ENCODE measurements around the gene DYNLT1.
"Not testable (repeated sequence)": the region's sequence is repeated elsewhere in the genome, so short reads cannot be mapped to it uniquely, and the experiment has no call there.

The DYNLT1 gene

GRCh38 chr6:158644231-158645063 lies at the start of gene DYNLT1:
TSS of gene DYNLT1 (minus strand) at chr6:158644743. CDS start at chr6:158644708, 35 bp downstream.
- peak; percentile 86 for DNase-seq (ENCODE audit: low spot score)

- no peak for DNase-seq (ENCODE audit: low spot score)
Observed at GRCh38 chr6:158688860-158689259, 44.3 kb upstream of the DYNLT1 start.

GRCh38 chr6:158687506-158687905 lies 43.0 kb upstream of the DYNLT1 start:
- DNase-seq (ENCODE audit: low spot score): no peak

- no peak for DNase-seq (ENCODE audit: low spot score)
Observed at GRCh38 chr6:158686791-158687381, 42.3 kb upstream of the DYNLT1 start.

- no peak for DNase-seq (ENCODE audit: low spot score)
Observed at GRCh38 chr6:158686311-158686710, 41.8 kb upstream of the DYNLT1 start.

- DNase-seq (ENCODE audit: low spot score): no peak
Observed at GRCh38 chr6:158684745-158685324, 40.3 kb upstream of the DYNLT1 start.

- DNase-seq (ENCODE audit: low spot score): no peak
Observed at GRCh38 chr6:158684311-158684710, 39.8 kb upstream of the DYNLT1 start.

- DNase-seq (ENCODE audit: low spot score): no peak
Observed at GRCh38 chr6:158680481-158680880, 35.9 kb upstream of the DYNLT1 start.

GRCh38 chr6:158680015-158680414 lies 35.5 kb upstream of the DYNLT1 start:
- DNase-seq (ENCODE audit: low spot score): no peak

- DNase-seq (ENCODE audit: low spot score): no peak
Observed at GRCh38 chr6:158677906-158678578, 33.5 kb upstream of the DYNLT1 start.

GRCh38 chr6:158677094-158677493 lies 32.6 kb upstream of the DYNLT1 start:
- DNase-seq (ENCODE audit: low spot score): not testable (repeated sequence)

GRCh38 chr6:158674342-158675131 lies 30.0 kb upstream of the DYNLT1 start:
- DNase-seq (ENCODE audit: low spot score): no peak

- no peak for DNase-seq (ENCODE audit: low spot score)
Observed at GRCh38 chr6:158672726-158673125, 28.2 kb upstream of the DYNLT1 start.

- not testable (repeated sequence) for DNase-seq (ENCODE audit: low spot score)
Observed at GRCh38 chr6:158672119-158672518, 27.6 kb upstream of the DYNLT1 start.

- no peak for DNase-seq (ENCODE audit: low spot score)
Observed at GRCh38 chr6:158669145-158670035, 24.8 kb upstream of the DYNLT1 start.

- DNase-seq (ENCODE audit: low spot score): no peak
Observed at GRCh38 chr6:158668707-158669103, 24.2 kb upstream of the DYNLT1 start.

- DNase-seq (ENCODE audit: low spot score): no peak
Observed at GRCh38 chr6:158667360-158667981, 22.9 kb upstream of the DYNLT1 start.

GRCh38 chr6:158666628-158667359 lies 22.3 kb upstream of the DYNLT1 start:
- no peak for DNase-seq (ENCODE audit: low spot score)

- no peak for DNase-seq (ENCODE audit: low spot score)
Observed at GRCh38 chr6:158665332-158665731, 20.8 kb upstream of the DYNLT1 start.

All from putamen (tissue), 1 donor.